GM12878 (cell line): ENCODE measurements around the gene SERPINE1.

Experiments
- CBX3 ChIP-seq: fragments of 200-600 bp; sonication (generic); IDR thresholded peaks from 2 replicates; pipeline ENCODE4 v1.6.1; 2016; ENCODE audit warnings: low read depth, borderline replicate concordance
- EZH2 ChIP-seq: IDR thresholded peaks from 2 replicates; pipeline ENCODE4 v1.6.1; 2012; ENCODE audit warnings: low read depth, mild to moderate bottlenecking, control low read depth, inconsistent platforms, low read length, borderline replicate concordance; ENCODE audit not compliant: control insufficient read depth
- FOS ChIP-seq: IDR thresholded peaks from 3 replicates; pipeline ENCODE4 v1.6.1; 2011; ENCODE audit warnings: borderline replicate concordance; ENCODE audit not compliant: insufficient read length; ENCODE audit errors: extremely low read depth
- JUNB ChIP-seq: IDR thresholded peaks from 2 replicates; pipeline ENCODE4 v1.6.1; 2016; ENCODE audit warnings: antibody characterized with exemption, mild to moderate bottlenecking
- NR2C2 ChIP-seq: IDR thresholded peaks from 2 replicates; pipeline ENCODE4 v1.6.1; 2011; ENCODE audit warnings: borderline replicate concordance, low read depth; ENCODE audit not compliant: control insufficient read depth, insufficient read length
- NR2F1 ChIP-seq: fragments of 450-650 bp; conservative IDR thresholded peaks from 2 replicates; pipeline ENCODE4 v1.6.1; 2017; ENCODE audit warnings: mild to moderate bottlenecking
- POLR2AphosphoS5 ChIP-seq: IDR thresholded peaks from 2 replicates; pipeline ENCODE4 v1.6.1; 2011; ENCODE audit warnings: mild to moderate bottlenecking, low read length, inconsistent platforms
- RCOR1 ChIP-seq: conservative IDR thresholded peaks from 2 replicates; pipeline ENCODE4 v1.6.1; 2012; ENCODE audit warnings: low read depth, low read length, improper control_type of control experiment
- TCF12 ChIP-seq: IDR thresholded peaks from 2 replicates; pipeline ENCODE4 v1.6.1; 2011; ENCODE audit warnings: low read depth, mild to moderate bottlenecking, low read length
- TF ChIP-seq, protein P1 (sequence below), 3 experiments: IDR thresholded peaks in 2 of 3; conservative IDR thresholded peaks in 1 of 3; 2 replicates each; pipeline ENCODE4 v1.5.1; 2011; ENCODE audit warnings: low read depth in 3 of 3, low read length in 3 of 3, mild to moderate bottlenecking in 3 of 3, control low read depth in 2 of 3, moderate library complexity in 2 of 3, inconsistent platforms in 1 of 3, mixed read lengths in 1 of 3; ENCODE audit not compliant: control insufficient read depth in 2 of 3, insufficient read depth in 1 of 3; ENCODE audit errors: extremely low read depth in 1 of 3

DNA sequence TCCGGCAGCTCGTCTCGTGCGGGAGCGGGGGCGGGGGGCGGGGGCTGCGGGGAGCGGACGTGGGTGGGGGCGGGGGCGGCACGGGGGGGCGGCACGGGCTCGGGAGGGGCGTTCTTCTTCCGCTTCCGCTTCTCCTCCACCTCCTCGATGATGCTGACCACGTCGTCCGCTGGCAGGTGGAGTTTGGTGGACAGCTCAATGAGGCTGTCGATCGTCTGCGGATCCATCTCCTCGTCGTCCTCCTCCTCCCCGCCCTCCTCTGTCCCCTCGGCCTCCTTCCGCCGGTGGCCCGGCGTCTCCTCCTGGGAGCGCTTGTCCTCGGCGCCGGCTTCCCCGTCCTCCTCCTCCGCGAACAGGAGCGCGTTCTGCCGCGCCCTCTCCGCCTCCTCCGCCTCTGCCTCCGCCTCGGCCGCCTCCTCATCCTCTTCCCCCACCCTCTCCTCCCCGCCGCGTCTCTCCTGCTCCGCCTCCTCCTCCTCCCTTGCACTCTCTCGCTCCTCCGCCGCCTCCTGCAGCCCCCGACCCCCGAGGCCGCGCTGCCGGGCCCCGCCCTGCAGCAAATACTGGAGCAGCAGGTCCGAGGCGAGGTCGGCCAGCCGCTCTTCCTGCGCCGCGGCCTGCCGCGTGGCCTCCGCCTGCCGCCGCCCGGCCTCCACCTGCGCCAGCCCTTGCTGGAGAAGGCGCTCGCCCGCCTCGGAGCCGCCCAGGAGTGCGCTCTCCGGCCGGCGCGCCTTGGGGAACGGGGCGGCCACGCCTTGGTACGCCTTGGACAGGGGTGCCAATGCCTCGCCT lies 36.6 kb downstream of the SERPINE1 start:
- TF ChIP-seq, protein P1, sequence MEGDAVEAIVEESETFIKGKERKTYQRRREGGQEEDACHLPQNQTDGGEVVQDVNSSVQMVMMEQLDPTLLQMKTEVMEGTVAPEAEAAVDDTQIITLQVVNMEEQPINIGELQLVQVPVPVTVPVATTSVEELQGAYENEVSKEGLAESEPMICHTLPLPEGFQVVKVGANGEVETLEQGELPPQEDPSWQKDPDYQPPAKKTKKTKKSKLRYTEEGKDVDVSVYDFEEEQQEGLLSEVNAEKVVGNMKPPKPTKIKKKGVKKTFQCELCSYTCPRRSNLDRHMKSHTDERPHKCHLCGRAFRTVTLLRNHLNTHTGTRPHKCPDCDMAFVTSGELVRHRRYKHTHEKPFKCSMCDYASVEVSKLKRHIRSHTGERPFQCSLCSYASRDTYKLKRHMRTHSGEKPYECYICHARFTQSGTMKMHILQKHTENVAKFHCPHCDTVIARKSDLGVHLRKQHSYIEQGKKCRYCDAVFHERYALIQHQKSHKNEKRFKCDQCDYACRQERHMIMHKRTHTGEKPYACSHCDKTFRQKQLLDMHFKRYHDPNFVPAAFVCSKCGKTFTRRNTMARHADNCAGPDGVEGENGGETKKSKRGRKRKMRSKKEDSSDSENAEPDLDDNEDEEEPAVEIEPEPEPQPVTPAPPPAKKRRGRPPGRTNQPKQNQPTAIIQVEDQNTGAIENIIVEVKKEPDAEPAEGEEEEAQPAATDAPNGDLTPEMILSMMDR (IDR thresholded peaks at IDR 0.05 in 2 of 3, conservative IDR thresholded peaks at IDR 0.05 in 1 of 3; ENCODE audit: control insufficient read depth in 2 of 3, extremely low read depth in 1 of 3, insufficient read depth in 1 of 3, low read depth in 3 of 3, low read length in 3 of 3) = no peak
- TF ChIP-seq POLR2AphosphoS5 (no peak), JUNB (no peak), FOS (no peak), TCF12 (no peak), NR2C2 (no peak), NR2F1 (no peak), EZH2 (no peak), RCOR1 (no peak), CBX3 (no peak)
